HEK293 (cell line): Measurements from ENCODE around the gene ERF.

Experiments used
- GLIS2 ChIP-seq: fragments of 450-650 bp; formaldehyde crosslinking; IDR thresholded peaks from 2 replicates; pipeline ENCODE4 v1.5.1; 2016; ENCODE audit warnings: missing biosample characterization, missing genetic modification characterization
- IKZF3 ChIP-seq: fragments of 450-650 bp; IDR thresholded peaks from 2 replicates; pipeline ENCODE4 v1.5.0; 2018; ENCODE audit warnings: missing biosample characterization, mild to moderate bottlenecking, missing genetic modification characterization, moderate library complexity
- KLF8 ChIP-seq: fragments of 450-650 bp; formaldehyde crosslinking; IDR thresholded peaks from 2 replicates; pipeline ENCODE4 v1.5.1; 2016; ENCODE audit warnings: missing biosample characterization, missing genetic modification characterization
- SP3 ChIP-seq: fragments of 450-650 bp; formaldehyde crosslinking; IDR thresholded peaks from 2 replicates; pipeline ENCODE4 v1.5.1; 2016; ENCODE audit warnings: missing biosample characterization, missing genetic modification characterization
- TCF7L2 ChIP-seq: IDR thresholded peaks from 2 replicates; pipeline ENCODE4 v1.6.1; 2011; ENCODE audit warnings: low read depth, mild to moderate bottlenecking, inconsistent platforms, low read length, moderate library complexity, borderline replicate concordance
- ZBTB21 ChIP-seq: fragments of 450-650 bp; formaldehyde crosslinking; IDR thresholded peaks from 2 replicates; pipeline ENCODE4 v1.5.1; 2017; ENCODE audit warnings: missing biosample characterization, missing genetic modification characterization
- ZBTB8A ChIP-seq: fragments of 450-650 bp; formaldehyde crosslinking; IDR thresholded peaks from 2 replicates; pipeline ENCODE4 v1.5.1; 2016; ENCODE audit warnings: missing biosample characterization, missing genetic modification characterization
- ZNF138 ChIP-seq: fragments of 450-650 bp; formaldehyde crosslinking; IDR thresholded peaks from 2 replicates; pipeline ENCODE4 v1.5.1; 2016; ENCODE audit warnings: missing biosample characterization, missing genetic modification characterization, borderline replicate concordance
- ZNF155 ChIP-seq: fragments of 450-650 bp; formaldehyde crosslinking; IDR thresholded peaks from 2 replicates; pipeline ENCODE4 v1.5.1; 2016; ENCODE audit warnings: missing biosample characterization, missing genetic modification characterization
- ZNF2 ChIP-seq: fragments of 450-650 bp; formaldehyde crosslinking; IDR thresholded peaks from 2 replicates; pipeline ENCODE4 v1.5.1; 2016; ENCODE audit warnings: missing biosample characterization, missing genetic modification characterization
- ZNF239 ChIP-seq: fragments of 450-650 bp; formaldehyde crosslinking; IDR thresholded peaks from 2 replicates; pipeline ENCODE4 v1.5.1; 2016; ENCODE audit warnings: missing biosample characterization, missing genetic modification characterization
- ZNF341 ChIP-seq: fragments of 450-650 bp; formaldehyde crosslinking; IDR thresholded peaks from 2 replicates; pipeline ENCODE4; 2016; ENCODE audit warnings: low read depth, missing biosample characterization, missing genetic modification characterization
- ZNF48 ChIP-seq: fragments of 450-650 bp; formaldehyde crosslinking; IDR thresholded peaks from 2 replicates; pipeline ENCODE4 v1.5.1; 2016; ENCODE audit warnings: missing biosample characterization, missing genetic modification characterization
- ZNF501 ChIP-seq: fragments of 450-650 bp; formaldehyde crosslinking; IDR thresholded peaks from 2 replicates; pipeline ENCODE4 v1.5.1; 2016; ENCODE audit warnings: missing biosample characterization, missing genetic modification characterization
- ZNF558 ChIP-seq: fragments of 450-650 bp; formaldehyde crosslinking; IDR thresholded peaks from 2 replicates; pipeline ENCODE4 v1.5.1; 2016; ENCODE audit warnings: missing biosample characterization, missing genetic modification characterization
- ZNF560 ChIP-seq: fragments of 450-650 bp; formaldehyde crosslinking; IDR thresholded peaks from 2 replicates; pipeline ENCODE4 v1.5.1; 2017; ENCODE audit warnings: missing biosample characterization, missing genetic modification characterization, borderline replicate concordance
- ZNF596 ChIP-seq: fragments of 450-650 bp; IDR thresholded peaks from 2 replicates; pipeline ENCODE4 v1.5.0; 2018; ENCODE audit warnings: missing biosample characterization, mild to moderate bottlenecking, missing genetic modification characterization, moderate library complexity
- ZNF626 ChIP-seq: fragments of 450-650 bp; sonication (Bioruptor Pico); formaldehyde crosslinking; IDR thresholded peaks from 2 replicates; pipeline ENCODE4 v1.5.1; 2018; ENCODE audit warnings: missing biosample characterization, missing genetic modification characterization, inconsistent platforms
- ZNF658 ChIP-seq: fragments of 450-650 bp; formaldehyde crosslinking; IDR thresholded peaks from 2 replicates; pipeline ENCODE4; 2016; ENCODE audit warnings: missing biosample characterization, missing genetic modification characterization
- ZNF677 ChIP-seq: fragments of 450-650 bp; IDR thresholded peaks from 2 replicates; pipeline ENCODE4 v1.5.0; 2018; ENCODE audit warnings: missing biosample characterization, mild to moderate bottlenecking, missing genetic modification characterization, moderate library complexity
- TF ChIP-seq, protein P1 (sequence below): fragments of 450-650 bp; formaldehyde crosslinking; IDR thresholded peaks from 2 replicates; pipeline ENCODE4 v1.5.1; 2016; ENCODE audit warnings: missing biosample characterization, missing genetic modification characterization
- TF ChIP-seq, protein P2 (sequence below): fragments of 450-650 bp; formaldehyde crosslinking; IDR thresholded peaks from 2 replicates; pipeline ENCODE4 v1.5.1; 2016; ENCODE audit warnings: missing biosample characterization, missing genetic modification characterization, borderline replicate concordance
- TF ChIP-seq, protein P3 (sequence below): fragments of 450-650 bp; formaldehyde crosslinking; IDR thresholded peaks from 2 replicates; pipeline ENCODE4 v1.5.1; 2016; ENCODE audit warnings: missing biosample characterization, missing genetic modification characterization
- TF ChIP-seq, protein P4 (sequence below): fragments of 450-650 bp; formaldehyde crosslinking; IDR thresholded peaks from 2 replicates; pipeline ENCODE4 v1.5.1; 2016; ENCODE audit warnings: missing biosample characterization, missing genetic modification characterization
- TF ChIP-seq, protein P5 (sequence below): fragments of 450-650 bp; formaldehyde crosslinking; IDR thresholded peaks from 2 replicates; pipeline ENCODE4 v1.5.1; 2016; ENCODE audit warnings: missing biosample characterization, missing genetic modification characterization
- TF ChIP-seq, protein P6 (sequence below): fragments of 450-650 bp; formaldehyde crosslinking; IDR thresholded peaks from 2 replicates; pipeline ENCODE4 v1.5.1; 2016; ENCODE audit warnings: missing biosample characterization, missing genetic modification characterization

The ERF gene

DNA sequence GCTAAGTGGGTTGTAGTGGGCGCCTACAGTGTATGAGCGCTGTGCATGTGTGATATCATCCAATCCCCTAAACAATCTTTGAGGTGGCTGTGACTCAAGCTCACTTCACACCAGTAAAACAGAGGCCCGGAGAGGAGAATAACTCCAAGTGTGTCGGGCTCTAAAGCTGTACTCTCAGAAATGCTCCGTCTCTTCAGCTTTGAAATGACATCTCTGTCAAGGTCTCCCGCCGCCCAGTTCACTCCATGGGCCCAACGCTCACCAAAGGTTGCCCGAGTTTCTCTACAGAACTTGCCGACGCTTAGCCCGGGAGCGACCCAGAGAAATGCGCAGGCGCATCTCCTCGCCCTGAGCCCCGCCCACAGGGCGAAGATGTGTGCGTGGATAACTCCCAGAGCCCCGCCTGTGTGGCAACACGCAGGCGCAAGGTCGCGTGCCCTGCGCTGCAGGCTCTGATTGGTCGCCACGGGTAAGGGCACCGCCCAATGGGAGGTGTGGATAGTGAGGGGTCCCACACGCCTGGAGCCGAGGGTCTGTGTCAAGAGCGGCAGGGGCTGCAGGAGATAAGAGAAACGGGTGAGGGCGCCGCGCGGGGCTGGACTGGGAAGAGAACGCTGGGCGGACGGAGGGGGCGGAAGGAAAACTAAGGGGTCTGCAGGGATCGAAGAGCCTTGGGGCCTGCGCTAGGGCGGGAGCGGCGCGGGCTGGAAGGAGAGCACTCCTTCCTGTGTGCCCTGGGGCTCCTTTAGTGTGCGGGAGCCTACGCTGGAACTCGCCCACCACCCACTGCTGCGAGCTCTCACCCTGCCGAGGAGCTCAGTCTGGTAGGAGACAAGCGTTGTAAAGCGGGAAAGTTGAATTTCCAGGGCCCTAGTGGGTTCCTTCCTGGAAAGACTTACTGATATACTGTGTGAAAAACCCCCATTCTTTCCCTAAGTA, 34.8 kb downstream of the ERF start, which contains the start of gene ZNF526 (continued):
- TF ChIP-seq, protein P1, sequence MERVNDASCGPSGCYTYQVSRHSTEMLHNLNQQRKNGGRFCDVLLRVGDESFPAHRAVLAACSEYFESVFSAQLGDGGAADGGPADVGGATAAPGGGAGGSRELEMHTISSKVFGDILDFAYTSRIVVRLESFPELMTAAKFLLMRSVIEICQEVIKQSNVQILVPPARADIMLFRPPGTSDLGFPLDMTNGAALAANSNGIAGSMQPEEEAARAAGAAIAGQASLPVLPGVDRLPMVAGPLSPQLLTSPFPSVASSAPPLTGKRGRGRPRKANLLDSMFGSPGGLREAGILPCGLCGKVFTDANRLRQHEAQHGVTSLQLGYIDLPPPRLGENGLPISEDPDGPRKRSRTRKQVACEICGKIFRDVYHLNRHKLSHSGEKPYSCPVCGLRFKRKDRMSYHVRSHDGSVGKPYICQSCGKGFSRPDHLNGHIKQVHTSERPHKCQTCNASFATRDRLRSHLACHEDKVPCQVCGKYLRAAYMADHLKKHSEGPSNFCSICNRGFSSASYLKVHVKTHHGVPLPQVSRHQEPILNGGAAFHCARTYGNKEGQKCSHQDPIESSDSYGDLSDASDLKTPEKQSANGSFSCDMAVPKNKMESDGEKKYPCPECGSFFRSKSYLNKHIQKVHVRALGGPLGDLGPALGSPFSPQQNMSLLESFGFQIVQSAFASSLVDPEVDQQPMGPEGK (tag by site-specific recombination), result peak; percentile 82
- TF ChIP-seq GLIS2 (tag by site-specific recombination) (peak; percentile 93), ZNF501 (tag by site-specific recombination) (peak; percentile 75), ZNF558 (tag by site-specific recombination) (no peak), ZBTB8A (tag by site-specific recombination) (peak; percentile 83), SP3 (peak; percentile 95), KLF8 (tag by site-specific recombination) (peak; percentile 96), ZBTB21 (peak; percentile 64; the same call in 1 of the 2 replicates), ZNF341 (tag by site-specific recombination) (peak; percentile 19; the same call in 1 of the 2 replicates), ZNF626 (tag by site-specific recombination) (no peak), ZNF138 (tag by site-specific recombination) (no peak), ZNF48 (tag by site-specific recombination) (no peak), IKZF3 (tag by site-specific recombination) (no peak; the same call in 1 of the 2 replicates), TCF7L2 (0 out of 2 replicates have a peak, but pooled peaks have one; percentile 36), ZNF239 (no peak), ZNF2 (no peak), ZNF560 (tag by site-specific recombination) (no peak), ZNF677 (tag by site-specific recombination) (no peak), ZNF596 (tag by site-specific recombination) (no peak), ZNF658 (tag by site-specific recombination) (no peak), ZNF155 (tag by site-specific recombination) (no peak)
- TF ChIP-seq, protein P2, sequence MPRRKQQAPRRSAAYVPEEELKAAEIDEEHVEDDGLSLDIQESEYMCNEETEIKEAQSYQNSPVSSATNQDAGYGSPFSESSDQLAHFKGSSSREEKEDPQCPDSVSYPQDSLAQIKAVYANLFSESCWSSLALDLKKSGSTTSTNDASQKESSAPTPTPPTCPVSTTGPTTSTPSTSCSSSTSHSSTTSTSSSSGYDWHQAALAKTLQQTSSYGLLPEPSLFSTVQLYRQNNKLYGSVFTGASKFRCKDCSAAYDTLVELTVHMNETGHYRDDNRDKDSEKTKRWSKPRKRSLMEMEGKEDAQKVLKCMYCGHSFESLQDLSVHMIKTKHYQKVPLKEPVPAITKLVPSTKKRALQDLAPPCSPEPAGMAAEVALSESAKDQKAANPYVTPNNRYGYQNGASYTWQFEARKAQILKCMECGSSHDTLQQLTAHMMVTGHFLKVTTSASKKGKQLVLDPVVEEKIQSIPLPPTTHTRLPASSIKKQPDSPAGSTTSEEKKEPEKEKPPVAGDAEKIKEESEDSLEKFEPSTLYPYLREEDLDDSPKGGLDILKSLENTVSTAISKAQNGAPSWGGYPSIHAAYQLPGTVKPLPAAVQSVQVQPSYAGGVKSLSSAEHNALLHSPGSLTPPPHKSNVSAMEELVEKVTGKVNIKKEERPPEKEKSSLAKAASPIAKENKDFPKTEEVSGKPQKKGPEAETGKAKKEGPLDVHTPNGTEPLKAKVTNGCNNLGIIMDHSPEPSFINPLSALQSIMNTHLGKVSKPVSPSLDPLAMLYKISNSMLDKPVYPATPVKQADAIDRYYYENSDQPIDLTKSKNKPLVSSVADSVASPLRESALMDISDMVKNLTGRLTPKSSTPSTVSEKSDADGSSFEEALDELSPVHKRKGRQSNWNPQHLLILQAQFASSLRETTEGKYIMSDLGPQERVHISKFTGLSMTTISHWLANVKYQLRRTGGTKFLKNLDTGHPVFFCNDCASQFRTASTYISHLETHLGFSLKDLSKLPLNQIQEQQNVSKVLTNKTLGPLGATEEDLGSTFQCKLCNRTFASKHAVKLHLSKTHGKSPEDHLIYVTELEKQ (tag by site-specific recombination), result no peak
- TF ChIP-seq, protein P3, sequence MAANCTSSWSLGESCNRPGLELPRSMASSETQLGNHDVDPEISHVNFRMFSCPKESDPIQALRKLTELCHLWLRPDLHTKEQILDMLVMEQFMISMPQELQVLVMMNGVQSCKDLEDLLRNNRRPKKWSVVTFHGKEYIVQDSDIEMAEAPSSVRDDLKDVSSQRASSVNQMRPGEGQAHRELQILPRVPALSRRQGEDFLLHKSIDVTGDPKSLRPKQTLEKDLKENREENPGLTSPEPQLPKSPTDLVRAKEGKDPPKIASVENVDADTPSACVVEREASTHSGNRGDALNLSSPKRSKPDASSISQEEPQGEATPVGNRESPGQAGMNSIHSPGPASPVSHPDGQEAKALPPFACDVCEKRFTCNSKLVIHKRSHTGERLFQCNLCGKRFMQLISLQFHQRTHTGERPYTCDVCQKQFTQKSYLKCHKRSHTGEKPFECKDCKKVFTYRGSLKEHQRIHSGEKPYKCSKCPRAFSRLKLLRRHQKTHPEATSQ, result no peak
- TF ChIP-seq, protein P4, sequence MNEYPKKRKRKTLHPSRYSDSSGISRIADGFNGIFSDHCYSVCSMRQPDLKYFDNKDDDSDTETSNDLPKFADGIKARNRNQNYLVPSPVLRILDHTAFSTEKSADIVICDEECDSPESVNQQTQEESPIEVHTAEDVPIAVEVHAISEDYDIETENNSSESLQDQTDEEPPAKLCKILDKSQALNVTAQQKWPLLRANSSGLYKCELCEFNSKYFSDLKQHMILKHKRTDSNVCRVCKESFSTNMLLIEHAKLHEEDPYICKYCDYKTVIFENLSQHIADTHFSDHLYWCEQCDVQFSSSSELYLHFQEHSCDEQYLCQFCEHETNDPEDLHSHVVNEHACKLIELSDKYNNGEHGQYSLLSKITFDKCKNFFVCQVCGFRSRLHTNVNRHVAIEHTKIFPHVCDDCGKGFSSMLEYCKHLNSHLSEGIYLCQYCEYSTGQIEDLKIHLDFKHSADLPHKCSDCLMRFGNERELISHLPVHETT (tag by site-specific recombination), result no peak
- TF ChIP-seq, protein P5, sequence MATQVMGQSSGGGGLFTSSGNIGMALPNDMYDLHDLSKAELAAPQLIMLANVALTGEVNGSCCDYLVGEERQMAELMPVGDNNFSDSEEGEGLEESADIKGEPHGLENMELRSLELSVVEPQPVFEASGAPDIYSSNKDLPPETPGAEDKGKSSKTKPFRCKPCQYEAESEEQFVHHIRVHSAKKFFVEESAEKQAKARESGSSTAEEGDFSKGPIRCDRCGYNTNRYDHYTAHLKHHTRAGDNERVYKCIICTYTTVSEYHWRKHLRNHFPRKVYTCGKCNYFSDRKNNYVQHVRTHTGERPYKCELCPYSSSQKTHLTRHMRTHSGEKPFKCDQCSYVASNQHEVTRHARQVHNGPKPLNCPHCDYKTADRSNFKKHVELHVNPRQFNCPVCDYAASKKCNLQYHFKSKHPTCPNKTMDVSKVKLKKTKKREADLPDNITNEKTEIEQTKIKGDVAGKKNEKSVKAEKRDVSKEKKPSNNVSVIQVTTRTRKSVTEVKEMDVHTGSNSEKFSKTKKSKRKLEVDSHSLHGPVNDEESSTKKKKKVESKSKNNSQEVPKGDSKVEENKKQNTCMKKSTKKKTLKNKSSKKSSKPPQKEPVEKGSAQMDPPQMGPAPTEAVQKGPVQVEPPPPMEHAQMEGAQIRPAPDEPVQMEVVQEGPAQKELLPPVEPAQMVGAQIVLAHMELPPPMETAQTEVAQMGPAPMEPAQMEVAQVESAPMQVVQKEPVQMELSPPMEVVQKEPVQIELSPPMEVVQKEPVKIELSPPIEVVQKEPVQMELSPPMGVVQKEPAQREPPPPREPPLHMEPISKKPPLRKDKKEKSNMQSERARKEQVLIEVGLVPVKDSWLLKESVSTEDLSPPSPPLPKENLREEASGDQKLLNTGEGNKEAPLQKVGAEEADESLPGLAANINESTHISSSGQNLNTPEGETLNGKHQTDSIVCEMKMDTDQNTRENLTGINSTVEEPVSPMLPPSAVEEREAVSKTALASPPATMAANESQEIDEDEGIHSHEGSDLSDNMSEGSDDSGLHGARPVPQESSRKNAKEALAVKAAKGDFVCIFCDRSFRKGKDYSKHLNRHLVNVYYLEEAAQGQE (tag by site-specific recombination), result no peak
- TF ChIP-seq, protein P6, sequence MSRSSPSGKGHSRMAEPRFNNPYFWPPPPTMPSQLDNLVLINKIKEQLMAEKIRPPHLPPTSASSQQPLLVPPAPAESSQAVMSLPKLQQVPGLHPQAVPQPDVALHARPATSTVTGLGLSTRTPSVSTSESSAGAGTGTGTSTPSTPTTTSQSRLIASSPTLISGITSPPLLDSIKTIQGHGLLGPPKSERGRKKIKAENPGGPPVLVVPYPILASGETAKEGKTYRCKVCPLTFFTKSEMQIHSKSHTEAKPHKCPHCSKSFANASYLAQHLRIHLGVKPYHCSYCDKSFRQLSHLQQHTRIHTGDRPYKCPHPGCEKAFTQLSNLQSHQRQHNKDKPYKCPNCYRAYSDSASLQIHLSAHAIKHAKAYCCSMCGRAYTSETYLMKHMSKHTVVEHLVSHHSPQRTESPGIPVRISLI (tag by site-specific recombination), result no peak
